ENCODE results near the gene OR2AG2. TPM values are rescaled to one million over a fixed set of nuclear protein-coding genes. Genes with fewer than 3 reads are reported as not detected.

Gene OR2AG2
- total RNA-seq, 2 donors from 2014 or later: 0.19 TPM; not detected in 1

GRCh38 chr11:6755953-6756347 is 15.8 kb downstream of the OR2AG2 start:
- H3K4me3 Mint-ChIP-seq: no peak overlapping the region
- no peaks in the 10 kb centered on the region for H3K9me3 Mint-ChIP-seq
- DNase-seq: no peak
- H3K27me3 Mint-ChIP-seq (ENCODE audit: low read depth): no peaks in the 10 kb centered on the region
- peaks cover 12% of the 10 kb centered on the region for H3K4me1 Mint-ChIP-seq (ENCODE audit: low read depth)
- H3K27ac Mint-ChIP-seq: no peak overlapping the region
- ATAC-seq (replicated peaks in 1 of 2): no peak
- no peaks in the 10 kb centered on the region for H3K36me3 Mint-ChIP-seq (ENCODE audit: insufficient read depth in 2 of 2)

DNA sequence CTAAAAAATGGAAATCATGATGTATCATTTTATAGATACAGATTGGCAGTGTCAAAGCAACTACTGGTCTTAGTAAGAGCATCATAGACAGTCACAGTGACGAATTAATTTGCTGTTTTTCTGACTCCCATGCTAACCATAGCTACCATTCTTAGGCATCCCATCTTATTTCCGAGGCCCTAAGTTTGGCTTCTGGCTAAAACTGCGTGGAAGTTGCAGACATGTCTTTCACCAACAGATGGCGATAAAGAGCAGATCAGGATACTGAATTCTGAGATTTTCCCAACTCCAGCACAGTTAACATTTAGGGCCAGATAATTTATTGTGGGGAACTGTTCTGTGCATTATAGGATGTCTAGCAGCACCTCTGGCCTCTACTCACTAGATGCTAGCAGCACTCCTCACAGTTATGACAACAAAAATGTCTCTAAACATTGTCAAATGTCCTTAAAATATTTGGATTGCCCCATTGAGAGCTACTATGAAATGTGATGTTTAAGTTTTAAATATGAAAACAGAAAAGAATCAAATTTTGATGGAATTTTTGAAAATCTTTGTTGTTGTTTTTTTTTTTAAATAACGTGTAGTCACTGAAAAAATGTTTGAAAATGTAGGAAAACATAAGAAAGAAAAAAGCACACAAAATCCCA is 16.3 kb downstream of the OR2AG2 start:
- Mint-ChIP-seq H3K4me1 (ENCODE audit: low read depth) (peaks cover 12% of the 10 kb centered on the region), H3K27ac (no peak overlapping the region), H3K36me3 (ENCODE audit: insufficient read depth in 2 of 2) (no peaks in the 10 kb centered on the region), H3K4me3 (no peak overlapping the region), H3K27me3 (ENCODE audit: low read depth) (no peaks in the 10 kb centered on the region), H3K9me3 (no peaks in the 10 kb centered on the region)
- ATAC-seq (replicated peaks in 1 of 2): peak; percentile 41 to 68
- peak in 1 of 2 donors; percentile 48 for DNase-seq

DNA sequence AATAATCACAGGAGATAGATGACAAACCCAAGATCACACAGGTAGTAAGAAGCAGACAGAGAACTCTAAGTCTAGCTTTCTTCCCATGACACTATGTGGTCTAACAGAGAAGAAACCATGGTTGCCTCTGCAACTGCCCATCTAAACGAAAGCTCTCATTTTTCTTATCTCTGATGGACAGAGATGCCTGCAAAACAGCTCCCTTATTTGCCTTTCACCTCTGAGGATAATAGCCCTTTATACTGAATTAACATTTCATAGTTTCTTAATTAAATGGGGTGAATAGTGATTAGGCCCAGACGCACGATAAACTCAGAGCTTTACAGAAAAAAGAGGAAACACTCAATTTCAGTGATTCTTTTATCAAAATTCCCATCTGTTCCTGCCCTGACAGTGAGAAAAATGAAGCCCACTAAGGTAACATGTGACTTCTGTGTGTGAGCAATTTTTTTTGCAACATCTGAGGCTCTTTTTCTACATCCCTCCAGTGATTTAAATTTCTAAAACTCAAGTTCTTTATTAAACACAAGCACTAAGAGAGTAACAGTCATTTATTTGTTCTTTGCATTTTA is 24.6 kb downstream of the OR2AG2 start:
- peaks cover 0 to 1% of the 10 kb centered on the region in 2 donors for H3K36me3 Mint-ChIP-seq (ENCODE audit: insufficient read depth in 2 of 2)
- peak; percentile 23 to 38 for ATAC-seq (replicated peaks in 1 of 2)
- H3K27me3 Mint-ChIP-seq (ENCODE audit: low read depth): no peaks in the 10 kb centered on the region
- H3K27ac Mint-ChIP-seq: no peak overlapping the region
- no peak for DNase-seq
- H3K4me1 Mint-ChIP-seq (ENCODE audit: low read depth): no peaks in the 10 kb centered on the region
- no peaks in the 10 kb centered on the region for H3K9me3 Mint-ChIP-seq
- H3K4me3 Mint-ChIP-seq: no peak overlapping the region

- Mint-ChIP-seq H3K9me3 (no peaks in the 10 kb centered on the region), H3K36me3 (ENCODE audit: insufficient read depth in 2 of 2) (peaks cover 0 to 1% of the 10 kb centered on the region in 2 donors), H3K27ac (no peak overlapping the region), H3K27me3 (ENCODE audit: low read depth) (no peaks in the 10 kb centered on the region), H3K4me1 (ENCODE audit: low read depth) (no peaks in the 10 kb centered on the region), H3K4me3 (no peak overlapping the region)
- ATAC-seq (replicated peaks in 1 of 2) (peak; percentile 42 to 47), DNase-seq (no peak)
Measured at GRCh38 chr11:6746626-6747025, 25.1 kb downstream of the OR2AG2 start.

DNA sequence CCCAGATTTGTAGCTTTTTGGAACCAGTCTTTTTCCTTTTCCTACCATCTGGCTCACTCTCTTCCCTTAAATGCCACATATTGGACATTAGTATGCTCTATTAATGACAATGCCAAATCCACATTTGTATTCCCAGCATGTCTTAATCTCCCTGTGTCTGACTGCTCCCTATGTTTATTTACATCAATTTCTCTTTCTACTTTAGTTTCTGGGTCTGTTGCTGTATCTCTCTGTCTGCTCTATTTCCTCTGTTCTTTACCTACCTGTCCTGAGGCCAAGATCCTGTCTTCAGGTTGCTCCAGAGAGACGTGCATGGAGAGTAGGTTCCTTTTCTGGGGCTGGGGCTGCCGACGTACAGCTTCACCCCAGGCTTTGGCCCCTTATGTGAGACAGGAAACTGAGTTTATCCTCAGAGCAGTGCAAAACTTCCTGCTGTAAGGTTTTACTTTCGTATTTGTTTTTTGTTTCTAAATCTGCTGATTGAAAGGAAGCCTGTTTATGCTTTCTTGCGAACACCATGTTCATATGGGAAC is 25.6 kb downstream of the OR2AG2 start:
- DNase-seq: peak; percentile 38 to 39
- Mint-ChIP-seq H3K9me3 (no peaks in the 10 kb centered on the region), H3K27ac (no peak overlapping the region), H3K27me3 (ENCODE audit: low read depth) (no peaks in the 10 kb centered on the region), H3K4me1 (ENCODE audit: low read depth) (peaks cover under 1% of the 10 kb centered on the region), H3K4me3 (no peak overlapping the region), H3K36me3 (ENCODE audit: insufficient read depth in 2 of 2) (peaks cover 0 to 1% of the 10 kb centered on the region in 2 donors)
- peak; percentile 80 to 83 for ATAC-seq (replicated peaks in 1 of 2)

DNA sequence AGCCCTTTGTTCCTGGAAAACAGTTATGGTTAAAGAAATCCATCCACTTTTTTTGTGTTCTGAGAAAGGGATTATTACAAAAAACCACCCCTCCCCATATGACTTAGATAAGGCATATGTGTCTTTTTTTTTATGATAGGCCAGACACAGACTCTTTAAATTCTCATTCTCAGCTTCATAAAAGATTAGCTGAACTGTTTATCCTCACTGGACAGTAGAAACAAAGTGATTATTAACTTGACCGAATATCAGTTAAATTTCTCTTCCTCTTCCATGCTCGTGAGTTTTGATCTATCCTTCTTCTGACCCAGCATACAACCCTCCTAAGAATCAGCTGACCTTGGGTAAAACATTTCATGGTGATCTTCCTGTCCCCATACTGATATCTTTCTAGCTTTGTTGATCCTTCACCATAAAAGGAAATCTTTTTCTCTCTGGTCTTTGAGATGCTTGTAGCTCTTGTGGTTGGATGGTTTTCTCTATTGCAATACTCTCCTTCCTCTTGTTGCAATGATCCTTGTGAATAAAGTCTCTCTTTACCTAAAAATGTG is 26.2 kb downstream of the OR2AG2 start:
- Mint-ChIP-seq H3K4me3 (no peak overlapping the region), H3K36me3 (ENCODE audit: insufficient read depth in 2 of 2) (peaks cover 4 to 5% of the 10 kb centered on the region in 2 donors), H3K4me1 (ENCODE audit: low read depth) (peaks cover 7% of the 10 kb centered on the region), H3K9me3 (no peaks in the 10 kb centered on the region), H3K27me3 (ENCODE audit: low read depth) (no peaks in the 10 kb centered on the region), H3K27ac (no peak overlapping the region)
- ATAC-seq (replicated peaks in 1 of 2) (peak; percentile 27 to 33), DNase-seq (no peak)

GRCh38 chr11:6745018-6745417 is 26.8 kb downstream of the OR2AG2 start:
- Mint-ChIP-seq H3K27ac (no peak overlapping the region), H3K36me3 (ENCODE audit: insufficient read depth in 2 of 2) (peaks cover 4 to 5% of the 10 kb centered on the region in 2 donors), H3K4me3 (no peak overlapping the region), H3K4me1 (ENCODE audit: low read depth) (peaks cover 12% of the 10 kb centered on the region), H3K9me3 (no peaks in the 10 kb centered on the region), H3K27me3 (ENCODE audit: low read depth) (no peaks in the 10 kb centered on the region)
- ATAC-seq (replicated peaks in 1 of 2) (no peak), DNase-seq (no peak)

DNA sequence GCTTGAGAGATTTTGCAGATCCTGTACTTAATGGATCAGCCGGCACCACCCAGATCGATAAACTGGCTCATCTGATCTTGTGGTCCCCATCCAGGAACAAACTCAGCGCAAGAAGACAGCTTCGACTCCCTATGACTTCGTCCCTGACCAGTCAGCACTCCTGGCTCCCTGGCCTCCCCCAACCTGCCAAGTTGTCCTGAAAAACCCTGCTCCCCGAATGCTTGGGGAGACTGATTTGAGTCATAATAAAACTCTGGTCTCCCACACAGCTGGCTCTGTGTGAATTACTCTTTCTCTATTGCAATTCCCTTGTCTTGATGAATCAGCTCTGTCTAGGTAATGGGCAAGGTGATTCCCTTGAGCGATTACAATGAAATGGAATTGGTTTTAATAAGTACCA is 29.5 kb downstream of the OR2AG2 start:
- Mint-ChIP-seq H3K27me3 (ENCODE audit: low read depth) (no peaks in the 10 kb centered on the region), H3K4me3 (no peak overlapping the region), H3K36me3 (ENCODE audit: insufficient read depth in 2 of 2) (peaks cover 5% of the 10 kb centered on the region in 2 donors), H3K4me1 (ENCODE audit: low read depth) (peaks cover 35% of the 10 kb centered on the region), H3K9me3 (no peaks in the 10 kb centered on the region), H3K27ac (peak overlapping the region; percentile 42)
- peak; percentile 16 to 33 for ATAC-seq (replicated peaks in 1 of 2)
- DNase-seq: peak; percentile 20 to 43

- peaks cover 72% of the 10 kb centered on the region for H3K4me1 Mint-ChIP-seq (ENCODE audit: low read depth)
- no peaks in the 10 kb centered on the region for H3K27me3 Mint-ChIP-seq (ENCODE audit: low read depth)
- H3K36me3 Mint-ChIP-seq (ENCODE audit: insufficient read depth in 2 of 2): peaks cover 8 to 17% of the 10 kb centered on the region in 2 donors
- H3K9me3 Mint-ChIP-seq: no peaks in the 10 kb centered on the region
- ATAC-seq (replicated peaks in 1 of 2) (peak in 1 of 2 donors; percentile 24), DNase-seq (no peak)
- peak overlapping the region in 1 of 2 donors; percentile 7 for H3K4me3 Mint-ChIP-seq
- H3K27ac Mint-ChIP-seq: peak overlapping the region; percentile 49
Measured at GRCh38 chr11:6738590-6738989, 33.2 kb downstream of the OR2AG2 start.

GRCh38 chr11:6737872-6738466 is 33.8 kb downstream of the OR2AG2 start:
- Mint-ChIP-seq H3K4me3 (peak overlapping the region; percentile 7 to 25), H3K36me3 (ENCODE audit: insufficient read depth in 2 of 2) (peaks cover 8 to 19% of the 10 kb centered on the region in 2 donors), H3K27me3 (ENCODE audit: low read depth) (no peaks in the 10 kb centered on the region), H3K4me1 (ENCODE audit: low read depth) (peaks cover 78% of the 10 kb centered on the region), H3K27ac (peak overlapping the region; percentile 49), H3K9me3 (no peaks in the 10 kb centered on the region)
- ATAC-seq (replicated peaks in 1 of 2) (peak; percentile 54 to 65), DNase-seq (peak; percentile 65)

DNA sequence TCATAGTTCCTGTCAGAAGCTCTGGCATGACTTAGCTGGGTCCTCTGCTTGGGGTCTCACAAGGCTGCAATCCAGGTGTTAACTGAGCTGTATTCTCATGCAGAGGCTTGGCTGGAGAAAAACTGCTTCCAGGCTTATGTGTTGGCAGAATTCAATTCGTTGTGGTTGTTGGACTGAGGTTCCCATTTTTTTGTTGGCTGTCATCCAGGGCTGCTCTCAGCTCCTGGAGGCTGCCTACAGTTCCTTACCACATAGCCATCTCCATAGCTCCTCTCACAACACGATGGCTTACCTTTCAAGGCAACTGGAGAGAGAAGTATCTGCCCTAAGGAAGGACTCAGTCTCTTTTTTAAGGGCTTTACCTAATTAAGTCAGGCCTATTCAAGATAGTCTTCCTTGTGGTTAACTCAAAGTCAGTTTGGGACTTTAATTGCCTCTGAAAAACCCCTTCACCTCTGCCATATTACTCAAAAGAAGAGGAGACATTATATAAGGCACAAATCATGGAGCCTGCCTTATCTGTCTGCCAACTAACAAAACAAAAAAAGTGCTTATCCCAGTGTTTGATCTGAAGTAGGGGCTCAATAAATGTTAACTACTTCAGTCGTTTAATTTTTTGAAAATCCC is 35.2 kb downstream of the OR2AG2 start:
- H3K27ac Mint-ChIP-seq: peak overlapping the region; percentile 98
- ATAC-seq (replicated peaks in 1 of 2) (peak; percentile 49 to 72), DNase-seq (no peak)
- H3K27me3 Mint-ChIP-seq (ENCODE audit: low read depth): no peaks in the 10 kb centered on the region
- H3K9me3 Mint-ChIP-seq: peaks cover 0 to 1% of the 10 kb centered on the region in 2 donors
- peaks cover 12 to 26% of the 10 kb centered on the region in 2 donors for H3K36me3 Mint-ChIP-seq (ENCODE audit: insufficient read depth in 2 of 2)
- peaks cover 91% of the 10 kb centered on the region for H3K4me1 Mint-ChIP-seq (ENCODE audit: low read depth)
- peak overlapping the region; percentile 13 to 49 for H3K4me3 Mint-ChIP-seq

- no peak for ATAC-seq (replicated peaks in 1 of 2)
- Mint-ChIP-seq H3K27me3 (ENCODE audit: low read depth) (no peaks in the 10 kb centered on the region), H3K4me3 (peak overlapping the region; percentile 49 to 69), H3K9me3 (peaks cover 0 to 1% of the 10 kb centered on the region in 2 donors), H3K27ac (peak overlapping the region; percentile 98), H3K4me1 (ENCODE audit: low read depth) (peaks cover 85% of the 10 kb centered on the region), H3K36me3 (ENCODE audit: insufficient read depth in 2 of 2) (peaks cover 12 to 23% of the 10 kb centered on the region in 2 donors)
- no peak for DNase-seq
Measured at GRCh38 chr11:6735306-6735705, 36.5 kb downstream of the OR2AG2 start.
